Cerebellar nuclear complex (tissue), 1 donor: ENCODE results near the gene HBQ1.
"Not testable (repeated sequence)": the region's sequence is repeated elsewhere in the genome, so short reads cannot be mapped to it uniquely, and the experiment has no call there.

Experiments
- DNase-seq, 2 experiments: peaks; one replicate each; lab custom pipeline; 2025; lab: John Stamatoyannopoulos, UW

HBQ1 gene

DNA sequence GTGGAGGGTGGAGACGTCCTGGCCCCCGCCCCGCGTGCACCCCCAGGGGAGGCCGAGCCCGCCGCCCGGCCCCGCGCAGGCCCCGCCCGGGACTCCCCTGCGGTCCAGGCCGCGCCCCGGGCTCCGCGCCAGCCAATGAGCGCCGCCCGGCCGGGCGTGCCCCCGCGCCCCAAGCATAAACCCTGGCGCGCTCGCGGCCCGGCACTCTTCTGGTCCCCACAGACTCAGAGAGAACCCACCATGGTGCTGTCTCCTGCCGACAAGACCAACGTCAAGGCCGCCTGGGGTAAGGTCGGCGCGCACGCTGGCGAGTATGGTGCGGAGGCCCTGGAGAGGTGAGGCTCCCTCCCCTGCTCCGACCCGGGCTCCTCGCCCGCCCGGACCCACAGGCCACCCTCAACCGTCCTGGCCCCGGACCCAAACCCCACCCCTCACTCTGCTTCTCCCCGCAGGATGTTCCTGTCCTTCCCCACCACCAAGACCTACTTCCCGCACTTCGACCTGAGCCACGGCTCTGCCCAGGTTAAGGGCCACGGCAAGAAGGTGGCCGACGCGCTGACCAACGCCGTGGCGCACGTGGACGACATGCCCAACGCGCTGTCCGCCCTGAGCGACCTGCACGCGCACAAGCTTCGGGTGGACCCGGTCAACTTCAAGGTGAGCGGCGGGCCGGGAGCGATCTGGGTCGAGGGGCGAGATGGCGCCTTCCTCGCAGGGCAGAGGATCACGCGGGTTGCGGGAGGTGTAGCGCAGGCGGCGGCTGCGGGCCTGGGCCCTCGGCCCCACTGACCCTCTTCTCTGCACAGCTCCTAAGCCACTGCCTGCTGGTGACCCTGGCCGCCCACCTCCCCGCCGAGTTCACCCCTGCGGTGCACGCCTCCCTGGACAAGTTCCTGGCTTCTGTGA, 3.5 kb upstream of the HBQ1 start, which contains the start of gene HBA1:
TSS of gene HBA1 (plus strand) at position 204 of the 906 bp plus-strand sequence. CDS start at position 241, 37 bp downstream.
- not testable (repeated sequence) for DNase-seq

DNA sequence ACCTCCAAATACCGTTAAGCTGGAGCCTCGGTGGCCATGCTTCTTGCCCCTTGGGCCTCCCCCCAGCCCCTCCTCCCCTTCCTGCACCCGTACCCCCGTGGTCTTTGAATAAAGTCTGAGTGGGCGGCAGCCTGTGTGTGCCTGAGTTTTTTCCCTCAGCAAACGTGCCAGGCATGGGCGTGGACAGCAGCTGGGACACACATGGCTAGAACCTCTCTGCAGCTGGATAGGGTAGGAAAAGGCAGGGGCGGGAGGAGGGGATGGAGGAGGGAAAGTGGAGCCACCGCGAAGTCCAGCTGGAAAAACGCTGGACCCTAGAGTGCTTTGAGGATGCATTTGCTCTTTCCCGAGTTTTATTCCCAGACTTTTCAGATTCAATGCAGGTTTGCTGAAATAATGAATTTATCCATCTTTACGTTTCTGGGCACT, 2.9 kb upstream of the HBQ1 start:
- no peak for DNase-seq

DNA sequence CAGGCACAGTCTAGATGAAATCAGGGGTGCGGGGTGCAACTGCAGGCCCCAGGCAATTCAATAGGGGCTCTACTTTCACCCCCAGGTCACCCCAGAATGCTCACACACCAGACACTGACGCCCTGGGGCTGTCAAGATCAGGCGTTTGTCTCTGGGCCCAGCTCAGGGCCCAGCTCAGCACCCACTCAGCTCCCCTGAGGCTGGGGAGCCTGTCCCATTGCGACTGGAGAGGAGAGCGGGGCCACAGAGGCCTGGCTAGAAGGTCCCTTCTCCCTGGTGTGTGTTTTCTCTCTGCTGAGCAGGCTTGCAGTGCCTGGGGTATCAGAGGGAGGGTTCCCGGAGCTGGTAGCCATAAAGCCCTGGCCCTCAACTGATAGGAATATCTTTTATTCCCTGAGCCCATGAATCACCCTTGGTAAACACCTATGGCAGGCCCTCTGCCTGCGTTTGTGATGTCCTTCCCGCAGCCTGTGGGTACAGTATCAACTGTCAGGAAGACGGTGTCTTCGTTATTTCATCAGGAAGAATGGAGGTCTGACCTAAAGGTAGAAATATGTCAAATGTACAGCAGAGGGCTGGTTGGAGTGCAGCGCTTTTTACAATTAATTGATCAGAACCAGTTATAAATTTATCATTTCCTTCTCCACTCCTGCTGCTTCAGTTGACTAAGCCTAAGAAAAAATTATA, 2.1 kb upstream of the HBQ1 start:
- DNase-seq, result no peak

DNA sequence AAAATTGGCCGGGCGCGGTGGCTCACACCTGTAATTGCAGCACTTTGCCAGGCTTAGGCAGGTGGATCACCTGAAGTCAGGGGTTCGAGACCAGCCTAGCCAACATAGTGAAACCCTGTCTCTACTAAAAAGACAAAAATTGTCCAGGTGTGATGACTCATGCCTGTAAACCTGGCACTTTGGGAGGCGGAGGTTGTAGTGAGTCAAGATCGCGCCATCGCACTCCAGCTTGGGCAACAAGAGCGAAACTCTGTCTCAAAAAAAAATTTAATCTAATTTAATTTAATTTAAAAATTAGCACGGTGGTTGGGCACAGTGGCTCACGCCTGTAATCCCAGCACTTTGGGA, 1.6 kb upstream of the HBQ1 start:
- no peak for DNase-seq

DNA sequence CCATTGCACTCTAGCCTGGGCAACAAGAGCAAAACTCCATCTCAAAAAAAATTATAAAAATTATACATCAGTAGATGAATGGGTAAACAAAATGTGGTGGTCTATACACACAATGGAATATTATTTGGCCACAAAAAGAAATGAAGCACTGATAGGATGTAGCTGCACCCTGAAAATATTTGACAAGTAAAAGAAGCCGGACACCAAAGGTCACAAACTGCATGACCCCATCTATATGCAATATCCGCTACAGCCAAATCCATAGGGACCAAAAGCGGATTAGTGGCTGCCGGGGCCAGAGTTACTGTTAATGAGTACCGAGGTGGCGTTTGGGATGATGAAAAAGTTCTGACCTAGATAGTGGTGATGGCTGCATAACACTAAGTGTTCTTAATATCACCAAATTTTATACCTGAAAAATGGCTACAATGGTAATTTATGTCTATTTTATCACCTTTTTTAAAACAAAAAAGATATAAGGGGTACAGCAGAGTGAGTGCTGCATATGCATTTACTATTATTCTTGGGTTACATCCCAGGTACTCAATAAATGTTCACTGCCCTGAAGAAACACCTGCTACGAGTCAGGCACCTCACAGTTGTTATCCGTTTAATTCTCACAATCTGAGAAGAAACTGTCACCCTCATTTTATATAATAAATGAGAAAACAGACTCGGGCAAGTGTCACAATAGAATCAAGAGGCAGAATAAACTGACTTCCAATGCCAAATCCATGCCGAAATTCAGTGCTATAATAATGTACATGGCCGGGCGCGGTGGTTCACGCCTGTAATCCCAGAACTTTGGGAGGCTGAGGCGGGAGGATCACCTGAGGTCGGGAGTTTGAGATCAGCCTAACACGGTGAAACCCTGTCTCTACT, 807 bp upstream of the HBQ1 start:
- no peak for DNase-seq

DNA sequence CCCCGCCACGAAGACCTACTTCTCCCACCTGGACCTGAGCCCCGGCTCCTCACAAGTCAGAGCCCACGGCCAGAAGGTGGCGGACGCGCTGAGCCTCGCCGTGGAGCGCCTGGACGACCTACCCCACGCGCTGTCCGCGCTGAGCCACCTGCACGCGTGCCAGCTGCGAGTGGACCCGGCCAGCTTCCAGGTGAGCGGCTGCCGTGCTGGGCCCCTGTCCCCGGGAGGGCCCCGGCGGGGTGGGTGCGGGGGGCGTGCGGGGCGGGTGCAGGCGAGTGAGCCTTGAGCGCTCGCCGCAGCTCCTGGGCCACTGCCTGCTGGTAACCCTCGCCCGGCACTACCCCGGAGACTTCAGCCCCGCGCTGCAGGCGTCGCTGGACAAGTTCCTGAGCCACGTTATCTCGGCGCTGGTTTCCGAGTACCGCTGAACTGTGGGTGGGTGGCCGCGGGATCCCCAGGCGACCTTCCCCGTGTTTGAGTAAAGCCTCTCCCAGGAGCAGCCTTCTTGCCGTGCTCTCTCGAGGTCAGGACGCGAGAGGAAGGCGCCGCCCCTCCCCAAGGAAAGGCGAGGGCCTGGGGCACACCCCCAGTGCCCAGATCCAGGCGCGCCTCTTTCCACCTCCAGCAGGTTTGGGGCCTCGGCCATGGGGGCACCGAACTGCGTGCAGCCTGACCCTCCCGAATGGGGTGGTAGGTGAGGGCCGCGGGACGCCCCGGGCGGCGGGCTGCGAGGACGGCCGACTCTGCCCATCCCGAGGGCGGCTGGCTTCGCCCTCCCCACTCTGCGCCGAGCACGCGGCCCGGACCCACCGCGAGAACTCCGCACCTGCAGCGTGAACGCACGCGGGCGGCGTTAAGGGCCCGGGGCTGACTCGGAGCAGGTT, 664 bp downstream of the HBQ1 start:
- no peak for DNase-seq

DNA sequence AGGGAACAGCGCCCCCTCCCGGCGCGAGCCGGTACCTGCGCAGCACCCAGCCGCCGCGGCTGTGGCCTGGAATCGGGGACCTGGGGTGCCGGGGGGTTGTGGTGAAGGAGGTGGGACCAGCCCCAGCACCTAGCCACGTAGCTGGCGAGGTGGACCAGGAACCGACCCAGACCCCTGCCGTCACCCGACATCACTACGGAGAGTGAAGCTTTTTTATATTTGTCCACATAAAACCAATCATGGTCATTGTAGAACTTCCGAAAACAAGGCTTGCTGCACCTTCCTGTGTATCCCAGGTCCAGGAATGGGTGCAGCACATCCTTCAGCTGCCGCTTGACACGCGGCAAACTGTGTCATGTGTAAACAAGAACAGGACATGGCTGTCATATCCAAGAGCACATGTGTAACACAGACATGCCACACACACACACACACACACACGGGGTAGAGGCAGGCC, 1.3 kb downstream of the HBQ1 start:
- DNase-seq, result no peak

DNA sequence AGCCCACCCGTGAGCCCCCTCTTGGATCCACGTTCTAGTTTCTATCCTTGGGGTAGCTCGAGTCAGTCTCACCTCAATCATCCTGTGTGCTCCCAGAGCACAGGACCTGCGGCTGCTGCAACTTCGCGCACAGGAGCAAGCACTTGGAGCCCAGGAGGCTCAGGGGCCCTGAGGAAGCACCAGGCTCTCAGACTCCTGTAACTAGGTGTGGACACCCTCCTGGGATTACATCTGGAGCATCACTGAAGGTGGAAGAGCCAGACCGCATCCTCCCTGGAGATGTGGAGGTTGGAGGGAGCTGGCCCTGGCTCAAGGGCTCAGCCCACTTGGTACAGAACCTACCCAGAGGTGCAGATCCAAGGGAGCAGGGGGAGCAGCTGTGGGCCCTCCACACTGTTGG, 2.7 kb downstream of the HBQ1 start:
- DNase-seq, result no peak

DNA sequence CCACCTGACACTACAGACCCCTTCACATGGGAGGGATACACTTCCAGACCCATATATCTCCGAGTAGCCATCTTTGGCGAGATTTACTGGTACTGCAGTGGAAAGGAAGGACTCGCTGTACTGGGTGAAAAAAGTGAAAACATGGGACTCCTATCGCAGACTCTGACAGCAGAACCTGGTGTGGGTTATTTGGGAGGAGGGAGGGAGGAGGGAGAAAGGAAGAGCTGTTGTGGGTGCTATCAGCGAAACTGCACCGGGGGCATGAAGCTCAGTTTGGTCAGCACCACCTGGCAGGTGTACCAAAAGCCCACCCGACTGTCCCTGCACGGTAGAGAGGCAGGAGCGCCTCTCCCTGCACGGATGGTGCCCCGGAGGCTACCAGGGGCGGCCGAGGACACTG, 5.0 kb downstream of the HBQ1 start:
- no peak for DNase-seq

DNA sequence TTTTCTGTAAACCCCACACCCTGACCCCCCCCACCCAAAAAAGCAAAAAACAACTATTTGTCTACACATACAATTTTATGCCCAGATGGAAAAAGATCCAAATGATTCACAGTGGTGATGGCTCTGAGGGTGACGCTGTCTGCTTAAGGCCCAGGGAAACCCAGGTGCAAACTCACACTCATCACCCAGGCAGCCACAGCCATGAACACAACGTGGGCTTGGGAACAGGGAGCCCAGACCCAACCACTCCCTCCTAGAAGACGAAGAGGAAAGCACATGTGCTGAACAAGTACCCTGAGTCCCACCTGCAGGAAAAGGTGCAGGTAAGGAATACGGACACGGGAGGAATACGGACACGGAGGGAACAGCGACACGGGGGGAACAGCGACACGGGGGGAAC, 5.4 kb downstream of the HBQ1 start:
- no peak for DNase-seq

DNA sequence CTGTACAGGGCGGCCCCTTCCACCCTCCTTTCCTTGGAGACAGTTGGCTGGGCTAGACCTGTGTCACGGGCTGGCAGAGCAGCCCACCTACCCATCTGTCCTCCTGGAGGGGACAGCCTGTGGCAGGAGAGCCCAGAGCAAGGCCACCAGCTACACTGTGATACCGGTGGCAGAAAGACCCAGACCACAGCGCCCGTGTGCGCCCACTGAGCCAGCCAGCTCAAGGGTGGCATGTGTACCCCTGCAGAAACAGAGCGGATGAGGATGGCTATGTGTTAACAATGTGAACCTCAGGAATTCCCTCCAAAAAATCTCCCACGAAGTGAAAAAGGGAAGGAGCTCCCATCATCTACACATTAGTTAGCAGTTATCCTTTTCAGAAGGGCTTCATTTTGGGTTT, 7.1 kb downstream of the HBQ1 start:
- no peak for DNase-seq

DNA sequence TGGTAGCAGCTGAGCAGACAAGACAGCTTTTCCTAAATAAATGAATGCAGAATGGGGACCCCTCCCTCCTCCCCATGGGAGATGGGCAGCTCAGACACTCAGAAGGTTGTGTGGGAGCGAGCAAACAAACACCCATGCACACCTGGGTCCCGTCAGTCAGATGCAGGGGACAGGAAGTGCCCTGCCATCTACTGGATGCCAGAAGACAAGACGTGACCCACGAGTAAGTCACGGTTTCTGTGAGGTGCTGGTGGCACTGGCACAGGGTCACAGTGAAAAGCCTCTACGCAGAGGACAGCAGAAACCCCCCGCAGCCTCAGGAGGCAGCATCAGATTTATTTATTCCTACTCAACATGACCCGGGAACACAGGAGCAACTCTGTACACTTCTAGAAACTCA, 8.4 kb downstream of the HBQ1 start:
- no peak for DNase-seq

DNA sequence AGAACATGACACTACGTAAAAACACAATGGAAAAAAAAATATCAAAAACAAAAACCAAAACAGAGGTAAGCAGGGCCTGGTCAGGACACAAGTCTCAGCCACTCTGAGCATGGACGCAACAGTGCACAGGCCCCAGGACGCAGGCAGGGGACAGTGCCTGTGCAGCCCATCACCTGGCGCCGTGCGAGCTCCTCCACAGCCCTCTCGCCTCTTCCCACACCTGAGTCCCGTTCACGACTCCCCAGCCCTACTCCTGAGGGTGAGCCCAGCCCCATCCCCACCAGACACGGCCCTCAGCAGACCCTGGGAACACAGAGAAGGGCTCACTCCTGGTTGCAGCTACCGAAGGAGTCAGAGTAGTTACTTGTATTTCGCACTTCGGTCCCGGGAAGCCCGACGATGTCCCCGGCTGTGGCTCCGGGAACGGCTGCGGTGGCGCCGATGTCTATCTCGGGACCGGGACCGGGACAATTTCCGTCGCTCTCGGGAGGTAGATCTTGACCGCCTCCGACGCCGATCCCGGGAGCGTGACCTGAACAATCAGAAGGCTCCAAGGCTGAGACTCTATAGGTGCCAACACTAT, 9.4 kb downstream of the HBQ1 start:
- DNase-seq, result no peak

DNA sequence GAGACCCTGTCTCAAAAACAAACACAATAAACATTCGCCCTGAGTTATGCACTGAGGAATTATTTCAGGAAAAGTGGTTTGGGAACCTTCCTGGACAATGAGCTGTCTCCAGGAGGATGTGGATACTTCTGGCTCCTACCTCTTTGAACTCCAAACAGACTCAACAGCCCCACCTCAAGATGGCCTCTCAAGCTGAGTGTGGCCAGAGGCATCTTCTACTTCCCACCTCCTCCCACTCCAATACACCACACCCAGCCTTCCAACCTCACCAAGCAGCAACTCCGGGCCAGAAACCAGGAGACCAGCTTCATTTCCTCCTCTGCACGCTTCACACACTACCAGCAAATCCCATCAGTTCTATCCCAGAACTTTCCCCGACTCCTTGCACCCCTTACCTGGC, 11.6 kb downstream of the HBQ1 start:
- no peak for DNase-seq

DNA sequence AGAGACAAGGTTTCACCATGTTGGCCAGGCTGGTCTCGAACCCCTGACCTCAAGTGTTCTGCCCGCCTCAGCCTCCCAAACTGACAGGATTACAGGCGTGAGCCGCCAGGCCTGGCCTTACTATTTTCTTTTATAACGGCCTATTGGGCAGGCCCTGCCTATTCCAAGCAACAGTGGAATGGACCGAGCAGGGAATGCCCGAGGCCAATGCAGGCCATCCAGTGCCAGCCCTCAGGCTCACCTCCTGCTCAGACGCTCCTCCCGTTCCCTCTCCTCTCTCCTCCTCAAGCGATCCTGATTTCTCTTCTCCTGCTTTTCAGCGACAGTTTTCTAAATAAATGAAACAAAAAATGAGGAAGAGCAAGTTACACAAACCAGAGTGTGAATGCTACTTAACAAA, 12.4 kb downstream of the HBQ1 start:
- no peak for DNase-seq

DNA sequence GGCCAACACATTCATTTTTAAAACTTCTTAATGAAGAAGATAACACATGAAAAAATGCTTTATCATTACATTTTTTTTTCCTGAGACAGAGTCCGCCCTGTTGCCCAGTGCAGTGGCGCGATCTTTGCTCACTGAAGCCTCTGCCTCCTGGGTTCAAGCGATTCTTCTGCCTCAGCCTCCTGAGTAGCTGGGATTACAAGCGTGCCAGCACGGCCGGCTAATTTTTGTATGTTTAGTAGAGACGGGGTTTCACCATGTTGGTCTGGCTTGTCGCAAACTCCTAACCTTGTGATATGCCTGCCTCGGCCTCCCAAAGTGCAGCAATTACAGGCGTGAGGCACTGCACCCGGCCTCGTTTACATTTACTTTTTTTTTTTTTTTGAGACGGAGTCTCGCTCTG, 13.2 kb downstream of the HBQ1 start:
- no peak for DNase-seq

DNA sequence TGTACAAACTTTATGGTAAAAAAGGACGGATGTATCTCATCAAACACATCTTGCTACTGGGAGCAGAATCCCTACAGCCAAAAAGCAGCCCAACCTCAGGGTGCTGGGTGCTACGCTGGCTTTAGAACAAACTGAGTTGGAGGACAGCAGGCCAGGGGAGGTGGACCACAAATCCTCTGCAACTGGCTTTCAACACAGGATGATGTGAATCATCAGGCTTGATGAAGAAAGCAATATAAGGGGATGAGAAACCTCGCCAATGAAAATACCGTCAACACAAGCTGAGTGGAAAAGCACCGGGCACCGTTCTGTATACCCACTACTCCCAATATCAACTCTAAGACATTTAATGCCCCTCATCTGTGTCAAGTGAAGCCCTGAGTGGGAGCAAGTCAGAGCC, 14.3 kb downstream of the HBQ1 start:
- no peak for DNase-seq

DNA sequence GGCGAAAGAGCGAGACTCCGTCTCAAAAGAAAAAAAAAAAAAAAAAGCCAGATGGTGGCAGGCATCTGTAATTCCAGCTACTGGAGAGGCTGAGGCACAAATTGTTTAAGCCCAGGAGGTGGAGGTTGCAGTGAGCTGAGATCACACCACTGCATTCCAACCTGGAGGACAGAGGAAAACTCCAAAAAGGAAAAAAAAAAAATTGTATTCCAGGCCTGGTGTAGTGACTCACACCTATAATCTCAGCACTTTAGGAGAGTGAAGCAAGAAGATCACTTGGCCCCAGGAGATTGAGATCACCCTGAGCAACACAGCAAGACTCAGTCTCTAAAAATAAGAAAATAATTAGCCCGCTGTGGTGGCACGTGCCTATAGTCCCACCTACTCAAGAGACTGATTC, 20.1 kb downstream of the HBQ1 start:
- DNase-seq, result no peak

DNA sequence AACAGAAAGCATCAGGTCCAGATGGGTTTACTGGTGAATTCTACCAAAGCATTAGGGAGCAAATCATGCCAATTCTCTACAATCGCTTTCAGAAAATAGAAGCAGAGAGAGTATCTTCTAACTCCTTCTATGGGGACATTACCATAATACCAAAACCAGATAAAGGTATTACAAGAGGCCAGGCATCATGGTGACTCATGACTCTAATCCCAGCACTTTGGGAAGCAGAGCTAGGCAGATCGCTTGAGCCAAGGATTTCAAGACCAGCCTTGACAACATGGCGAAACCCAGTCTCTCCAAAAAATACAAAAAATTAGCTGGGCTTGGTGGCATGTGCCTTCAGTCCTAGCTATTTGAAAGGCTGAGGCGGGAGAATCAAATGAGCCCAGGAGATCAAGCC, 23.0 kb downstream of the HBQ1 start:
- DNase-seq, result no peak

DNA sequence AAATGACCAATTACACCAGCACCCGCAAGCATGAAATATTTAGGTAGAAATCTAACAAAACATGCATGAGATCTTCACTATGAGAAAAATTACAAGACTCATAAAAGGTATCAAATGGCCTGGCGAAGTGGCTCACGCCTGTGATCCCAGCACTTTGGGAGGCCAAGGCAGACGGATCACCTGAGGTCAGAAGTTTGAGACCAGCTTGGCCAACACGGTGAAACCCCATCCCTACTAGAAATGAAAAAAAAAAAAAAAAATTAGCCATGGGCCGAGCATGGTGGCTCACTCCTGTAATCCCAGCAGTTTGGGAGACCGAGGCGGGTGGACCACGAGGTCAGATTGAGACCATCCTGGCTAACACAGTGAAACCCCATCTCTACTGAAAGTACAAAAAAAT, 23.8 kb downstream of the HBQ1 start:
- not testable (repeated sequence) for DNase-seq

DNA sequence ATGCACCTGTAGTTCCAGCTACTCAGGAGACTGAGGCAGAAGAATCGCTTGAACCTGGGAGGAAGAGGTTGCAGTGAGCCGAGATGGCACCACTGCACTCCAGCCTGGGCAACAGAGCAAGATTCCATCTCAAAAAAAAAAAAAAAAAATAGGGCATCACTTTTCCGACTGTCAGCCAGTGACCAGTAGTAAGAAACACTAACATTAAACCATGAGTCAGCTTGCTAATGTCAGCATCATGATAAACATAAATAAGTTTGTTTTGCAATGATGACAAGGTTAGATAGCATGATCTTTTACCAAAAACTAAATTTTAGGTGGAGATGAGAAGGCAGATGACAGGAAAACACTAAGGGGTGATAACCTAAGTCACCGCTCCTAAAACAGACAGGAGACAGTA, 29.1 kb downstream of the HBQ1 start:
- not testable (repeated sequence) for DNase-seq
